Osteoblast (primary cell): ENCODE data around the gene TMC2. TPM values are rescaled to one million over a fixed set of nuclear protein-coding genes. Genes with fewer than 3 reads are reported as not detected.

Source experiments
- DNase-seq: peaks from one replicate; pipeline ENCODE4 v3.0.0; 2011; ENCODE audit warnings: low spot score, mixed read lengths; ENCODE audit not compliant: insufficient read length; ENCODE audit errors: missing footprints
- H2AFZ ChIP-seq: 2 replicates; pipeline ENCODE4 v1.6.0; 2011; ENCODE audit warnings: mild to moderate bottlenecking, low read length
- H3K27ac ChIP-seq: 2 replicates; pipeline ENCODE4 v1.5.1; 2011; ENCODE audit warnings: mild to moderate bottlenecking, low read depth, low read length, moderate library complexity
- H3K27me3 ChIP-seq: 2 replicates; pipeline ENCODE4 v1.6.0; 2012; ENCODE audit warnings: mild to moderate bottlenecking, control low read depth, inconsistent platforms, low read length, moderate library complexity; ENCODE audit not compliant: insufficient read depth
- H3K36me3 ChIP-seq: 2 replicates; pipeline ENCODE4 v1.5.1; 2011; ENCODE audit warnings: mild to moderate bottlenecking, low read length, control low read depth, moderate library complexity; ENCODE audit not compliant: insufficient read depth
- H3K4me1 ChIP-seq: 2 replicates; pipeline ENCODE4 v1.5.1; 2011; ENCODE audit warnings: mild to moderate bottlenecking, low read length, control low read depth, moderate library complexity; ENCODE audit not compliant: insufficient read depth
- H3K4me2 ChIP-seq: 2 replicates; pipeline ENCODE4 v1.6.0; 2011; ENCODE audit warnings: mild to moderate bottlenecking, low read length; ENCODE audit not compliant: insufficient read depth
- H3K4me3 ChIP-seq: fragments of 200-600 bp; sonication (generic); 3 replicates; pipeline ENCODE4 v1.5.1; 2012; ENCODE audit warnings: mild to moderate bottlenecking, low read length, inconsistent platforms; ENCODE audit not compliant: insufficient read depth
- H3K79me2 ChIP-seq: 2 replicates; pipeline ENCODE4 v1.6.0; 2012; ENCODE audit warnings: mild to moderate bottlenecking, low read length, control low read depth, inconsistent platforms; ENCODE audit not compliant: insufficient read depth
- H3K9me3 ChIP-seq: 2 replicates; pipeline ENCODE4 v1.5.1; 2011; ENCODE audit warnings: low read depth, low read length, control low read depth
- H4K20me1 ChIP-seq: 2 replicates; pipeline ENCODE4 v1.6.0; 2012; ENCODE audit warnings: mild to moderate bottlenecking, low read length, control low read depth; ENCODE audit not compliant: insufficient read depth
- total RNA-seq: library from RNA; depleted of rRNA; stranded (reverse); fragments of >200 nt; gene quantifications from 2 replicates; pipeline ENCODE4 v1.2.3, GENCODE V29; 2012
- TF ChIP-seq, protein P1 (sequence below): IDR thresholded peaks from 2 replicates; pipeline ENCODE4 v1.5.1; 2011; ENCODE audit warnings: mild to moderate bottlenecking, low read depth, low read length, moderate library complexity; ENCODE audit errors: extremely low read depth

The TMC2 gene
- total RNA-seq, 1 donor = not detected

DNA sequence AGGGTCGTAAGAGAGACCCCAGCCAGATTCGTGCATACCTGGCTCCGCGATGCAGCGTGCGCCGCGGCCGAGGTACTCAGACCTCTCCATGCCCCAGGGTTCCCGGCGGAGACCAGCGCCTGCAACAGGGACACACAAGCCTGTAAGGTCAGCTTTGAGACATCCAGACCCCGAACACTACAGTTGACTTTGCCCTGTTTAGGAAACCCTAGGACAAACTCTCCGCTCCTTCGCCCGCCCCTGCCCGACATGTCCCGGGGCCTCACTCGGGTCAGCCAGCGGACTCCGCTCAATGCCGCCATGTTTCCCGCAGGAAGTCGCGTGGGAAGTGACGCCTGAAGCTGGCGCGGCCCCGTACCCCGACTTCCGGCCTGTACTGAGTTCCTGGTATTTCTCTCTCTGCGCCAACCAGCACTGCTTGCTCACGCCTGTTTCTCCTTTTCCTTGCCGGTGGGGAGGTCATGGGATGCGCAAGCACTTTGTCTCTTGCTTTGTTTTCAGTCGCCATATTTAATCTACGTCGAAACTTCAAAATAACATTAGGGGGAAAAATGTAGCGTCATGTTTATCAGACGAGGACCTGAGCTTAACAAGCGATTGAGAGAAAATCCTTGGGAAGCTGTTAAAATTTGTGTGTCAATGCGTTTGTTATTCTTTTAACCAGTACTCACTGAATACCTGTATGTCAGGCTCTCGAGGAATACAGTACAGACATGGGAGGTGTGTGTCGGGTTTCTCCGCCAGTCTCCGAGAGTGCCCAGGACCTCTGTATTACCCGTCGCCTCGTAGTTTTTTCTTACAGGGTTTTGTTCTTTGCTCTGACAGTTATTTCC lies 127.7 kb downstream of the TMC2 start, which contains the start of gene IDH3B:
IDH3B (minus strand) TSS at position 330 of the 833 bp plus-strand sequence; CDS start at position 302, 28 bp downstream.
- Histone ChIP-seq H2AFZ (peak within 1 kb of the TSS; percentile 95), H3K79me2 (peaks cover 21% of the 10 kb centered on the region), H3K36me3 (peaks cover 22% of the 10 kb centered on the region), H3K4me3 (peak within 1 kb of the TSS; percentile 94), H3K4me1 (peaks cover 10% of the 10 kb centered on the region), H4K20me1 (peaks cover 5% of the 10 kb centered on the region), H3K27me3 (peaks cover 5% of the 10 kb centered on the region), H3K4me2 (peak within 1 kb of the TSS; percentile 99), H3K27ac (peak within 1 kb of the TSS; percentile 97), H3K9me3 (no peaks in the 10 kb centered on the region)
- TF ChIP-seq, protein P1, sequence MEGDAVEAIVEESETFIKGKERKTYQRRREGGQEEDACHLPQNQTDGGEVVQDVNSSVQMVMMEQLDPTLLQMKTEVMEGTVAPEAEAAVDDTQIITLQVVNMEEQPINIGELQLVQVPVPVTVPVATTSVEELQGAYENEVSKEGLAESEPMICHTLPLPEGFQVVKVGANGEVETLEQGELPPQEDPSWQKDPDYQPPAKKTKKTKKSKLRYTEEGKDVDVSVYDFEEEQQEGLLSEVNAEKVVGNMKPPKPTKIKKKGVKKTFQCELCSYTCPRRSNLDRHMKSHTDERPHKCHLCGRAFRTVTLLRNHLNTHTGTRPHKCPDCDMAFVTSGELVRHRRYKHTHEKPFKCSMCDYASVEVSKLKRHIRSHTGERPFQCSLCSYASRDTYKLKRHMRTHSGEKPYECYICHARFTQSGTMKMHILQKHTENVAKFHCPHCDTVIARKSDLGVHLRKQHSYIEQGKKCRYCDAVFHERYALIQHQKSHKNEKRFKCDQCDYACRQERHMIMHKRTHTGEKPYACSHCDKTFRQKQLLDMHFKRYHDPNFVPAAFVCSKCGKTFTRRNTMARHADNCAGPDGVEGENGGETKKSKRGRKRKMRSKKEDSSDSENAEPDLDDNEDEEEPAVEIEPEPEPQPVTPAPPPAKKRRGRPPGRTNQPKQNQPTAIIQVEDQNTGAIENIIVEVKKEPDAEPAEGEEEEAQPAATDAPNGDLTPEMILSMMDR = no peak
- DNase-seq = peak; percentile 97

DNA sequence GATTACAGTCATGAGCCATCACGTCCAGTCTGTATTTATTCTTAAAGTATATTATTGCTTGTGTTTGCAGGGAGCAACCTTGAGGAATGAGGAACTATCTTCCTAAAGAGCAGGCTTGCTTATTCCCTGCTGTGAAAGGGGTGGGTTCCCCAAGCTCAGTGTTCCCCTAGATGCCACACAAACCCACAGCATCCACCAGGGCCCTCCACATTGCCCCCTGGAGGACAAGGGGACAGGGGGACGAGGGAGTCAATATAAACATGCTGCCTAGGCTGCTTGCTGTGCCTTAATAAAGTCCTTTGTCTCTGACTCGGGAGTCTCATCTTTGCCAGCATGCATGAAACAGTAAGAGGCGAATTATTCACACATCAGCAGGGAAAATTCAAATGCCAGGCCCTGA lies 135.6 kb downstream of the TMC2 start:
- Histone ChIP-seq H4K20me1 (no peaks in the 10 kb centered on the region), H3K4me3 (no peak overlapping the region), H3K9me3 (no peaks in the 10 kb centered on the region), H3K4me1 (no peaks in the 10 kb centered on the region), H2AFZ (no peak overlapping the region), H3K36me3 (no peaks in the 10 kb centered on the region), H3K27me3 (peaks cover 9% of the 10 kb centered on the region), H3K4me2 (no peak overlapping the region), H3K27ac (no peak overlapping the region), H3K79me2 (no peaks in the 10 kb centered on the region)
- TF ChIP-seq, protein P1 = no peak
- DNase-seq = no peak

DNA sequence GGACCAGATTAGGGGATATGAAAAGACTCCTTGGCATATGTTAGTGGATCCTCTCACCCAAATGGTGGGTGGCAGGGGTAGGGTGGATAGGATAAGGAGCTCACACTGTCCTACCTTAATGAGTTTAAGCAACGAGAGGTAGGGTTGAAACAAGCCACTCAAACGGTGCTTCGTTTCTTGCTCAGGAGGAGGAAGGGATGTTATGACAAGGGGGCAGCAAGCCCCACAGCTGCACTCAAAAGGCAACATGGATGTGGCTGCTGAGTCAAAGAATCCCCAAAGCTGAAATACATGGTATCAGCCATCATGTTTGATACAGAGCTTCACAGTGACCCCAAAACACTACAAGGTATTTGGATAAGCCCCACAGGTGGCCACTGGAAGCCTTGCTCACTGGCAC lies 136.1 kb downstream of the TMC2 start:
- H3K4me1 ChIP-seq = no peaks in the 10 kb centered on the region
- peaks cover 9% of the 10 kb centered on the region for H3K27me3 ChIP-seq
- H3K4me3 ChIP-seq = no peak overlapping the region
- H3K9me3 ChIP-seq = no peaks in the 10 kb centered on the region
- no peaks in the 10 kb centered on the region for H4K20me1 ChIP-seq
- no peak overlapping the region for H3K4me2 ChIP-seq
- no peak for DNase-seq
- H3K36me3 ChIP-seq = no peaks in the 10 kb centered on the region
- TF ChIP-seq, protein P1 = no peak
- H3K79me2 ChIP-seq = no peaks in the 10 kb centered on the region
- H3K27ac ChIP-seq = no peak overlapping the region
- H2AFZ ChIP-seq = no peak overlapping the region

DNA sequence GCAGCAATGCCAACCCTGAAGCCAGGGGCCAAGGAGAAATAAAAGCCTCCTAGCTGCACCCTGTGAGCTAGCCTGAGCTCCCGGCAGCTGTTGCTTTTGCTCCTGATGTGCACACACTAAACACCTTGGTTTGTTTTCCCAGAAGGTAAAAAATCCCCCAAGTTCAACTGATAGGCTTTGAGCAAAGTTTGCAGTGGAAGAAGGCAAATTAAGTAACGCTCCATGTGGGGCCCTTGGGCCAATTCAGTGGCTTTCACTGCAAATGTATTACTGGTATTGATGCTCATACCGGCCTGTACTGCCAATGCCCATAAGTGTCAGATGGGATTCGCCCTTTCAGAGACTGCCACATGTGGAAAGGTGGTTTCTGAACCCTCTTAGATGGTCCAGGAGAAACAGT lies 137.1 kb downstream of the TMC2 start:
- Histone ChIP-seq H4K20me1 (no peaks in the 10 kb centered on the region), H3K9me3 (no peaks in the 10 kb centered on the region), H3K27ac (no peak overlapping the region), H3K27me3 (peaks cover 6% of the 10 kb centered on the region), H3K36me3 (no peaks in the 10 kb centered on the region), H3K4me1 (no peaks in the 10 kb centered on the region), H2AFZ (no peak overlapping the region), H3K4me3 (no peak overlapping the region), H3K79me2 (no peaks in the 10 kb centered on the region), H3K4me2 (no peak overlapping the region)
- DNase-seq = no peak
- TF ChIP-seq, protein P1 = no peak
